ENCODE measurements around the gene CDON. TPM values are rescaled to one million over a fixed set of nuclear protein-coding genes. Genes with fewer than 3 reads are reported as not detected.
"Not testable (repeated sequence)": the region's sequence is repeated elsewhere in the genome, so short reads cannot be mapped to it uniquely, and the experiment has no call there.

Gene CDON
- total RNA-seq, 2 donors from 2014 or later, result 17.6 to 21.9 TPM

DNA sequence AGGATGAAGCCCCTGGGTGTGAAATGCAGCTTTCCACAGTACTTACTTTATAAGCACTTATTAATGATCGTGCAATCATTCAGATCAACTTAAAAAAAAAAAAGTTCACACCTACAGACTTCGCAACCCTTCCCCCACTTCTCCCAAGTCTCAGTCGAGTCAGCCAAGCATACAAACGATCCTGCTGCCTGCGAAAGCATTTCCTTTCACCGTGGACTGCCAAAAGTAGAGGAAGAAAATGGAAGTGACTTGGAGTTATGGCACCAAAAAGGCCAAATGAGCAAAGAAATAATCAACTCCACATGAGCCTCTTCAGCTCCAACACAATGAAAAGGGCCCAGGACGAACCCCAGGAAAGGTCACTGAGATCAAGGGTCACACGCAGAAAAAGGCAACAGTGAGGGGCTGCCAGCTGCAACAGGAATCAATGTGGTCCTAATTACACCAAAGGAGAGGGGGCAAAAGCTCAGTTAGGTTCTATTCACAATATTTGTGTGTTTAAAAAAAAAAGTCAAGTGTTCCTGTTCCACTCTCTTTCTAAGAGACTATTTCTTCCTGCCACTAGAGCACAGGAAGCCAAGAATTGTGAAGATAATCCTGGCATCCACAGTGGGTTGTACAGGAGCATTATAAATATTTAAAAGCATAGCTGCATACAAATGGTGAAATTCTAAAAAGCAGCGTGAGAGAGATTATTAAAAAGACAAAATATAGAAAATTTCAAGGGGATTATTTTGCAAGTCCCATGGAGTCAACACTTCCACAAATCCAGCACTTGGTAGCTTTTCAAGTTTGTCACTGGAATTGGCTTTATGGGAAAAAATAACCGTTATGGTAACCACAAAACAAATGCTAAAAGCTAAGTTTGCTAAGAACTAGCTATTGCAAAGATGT is 28.4 kb downstream of the CDON start:
- Histone ChIP-seq H3K4me3 (no peak overlapping the region), H3K4me1 (peaks cover 0 to 17% of the 10 kb centered on the region in 2 donors), H3K36me3 (no peaks in the 10 kb centered on the region), H3K9me3 (no peaks in the 10 kb centered on the region), H3K27ac (no peak overlapping the region), H3K27me3 (no peaks in the 10 kb centered on the region)
- TF ChIP-seq CTCF (IDR thresholded peaks at IDR 0.05), result no peak
- no peak for DNase-seq (ENCODE audit: low spot score)

DNA sequence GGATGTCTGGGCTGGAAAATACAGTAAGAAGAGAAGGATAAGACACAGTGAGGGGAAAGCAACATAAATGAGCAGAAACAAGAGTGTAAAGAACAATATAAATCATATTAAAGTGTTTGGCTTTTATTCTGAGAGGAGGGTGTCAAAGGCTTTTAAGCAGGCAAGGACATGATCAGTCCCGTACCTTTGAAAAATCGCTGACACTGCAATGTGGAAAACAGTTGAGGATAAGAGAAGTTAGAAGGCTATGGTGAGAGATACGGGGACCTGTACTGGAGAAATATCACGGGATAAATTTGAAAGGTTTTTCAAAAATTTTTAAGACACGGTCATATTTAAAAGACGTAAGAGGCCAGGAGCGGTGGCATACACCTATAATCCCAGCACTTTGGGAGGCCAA is 30.3 kb downstream of the CDON start:
- Histone ChIP-seq H3K27ac (no peak overlapping the region), H3K4me1 (peaks cover 0 to 17% of the 10 kb centered on the region in 2 donors), H3K27me3 (no peaks in the 10 kb centered on the region), H3K36me3 (no peaks in the 10 kb centered on the region), H3K9me3 (no peaks in the 10 kb centered on the region), H3K4me3 (no peak overlapping the region)
- no peak for TF ChIP-seq CTCF (IDR thresholded peaks at IDR 0.05)
- DNase-seq (ENCODE audit: low spot score), result no peak

GRCh38 chr11:126029805-126030204 is 32.9 kb downstream of the CDON start:
- no peak for DNase-seq (ENCODE audit: low spot score)
- no peak for TF ChIP-seq CTCF (IDR thresholded peaks at IDR 0.05)
- Histone ChIP-seq H3K4me1 (peaks cover 0 to 17% of the 10 kb centered on the region in 2 donors), H3K27ac (peak overlapping the region in 1 of 2 donors; percentile 42), H3K4me3 (no peak overlapping the region), H3K27me3 (no peaks in the 10 kb centered on the region), H3K9me3 (no peaks in the 10 kb centered on the region), H3K36me3 (no peaks in the 10 kb centered on the region)

- Histone ChIP-seq H3K27ac (peak overlapping the region in 1 of 2 donors; percentile 42), H3K4me3 (no peak overlapping the region), H3K9me3 (no peaks in the 10 kb centered on the region), H3K4me1 (peaks cover 0 to 11% of the 10 kb centered on the region in 2 donors), H3K36me3 (no peaks in the 10 kb centered on the region), H3K27me3 (no peaks in the 10 kb centered on the region)
- no peak for DNase-seq (ENCODE audit: low spot score)
- TF ChIP-seq CTCF (IDR thresholded peaks at IDR 0.05), result no peak
Observed at GRCh38 chr11:126029237-126029636, 33.4 kb downstream of the CDON start.

GRCh38 chr11:126028534-126028933 is 34.1 kb downstream of the CDON start:
- H3K27me3 ChIP-seq; DNase-seq (ENCODE audit: low spot score); H3K4me3 ChIP-seq; H3K9me3 ChIP-seq; H3K36me3 ChIP-seq; H3K27ac ChIP-seq: not testable (repeated sequence)
- H3K4me1 ChIP-seq, result peaks cover 0 to 11% of the 10 kb centered on the region in 2 donors

DNA sequence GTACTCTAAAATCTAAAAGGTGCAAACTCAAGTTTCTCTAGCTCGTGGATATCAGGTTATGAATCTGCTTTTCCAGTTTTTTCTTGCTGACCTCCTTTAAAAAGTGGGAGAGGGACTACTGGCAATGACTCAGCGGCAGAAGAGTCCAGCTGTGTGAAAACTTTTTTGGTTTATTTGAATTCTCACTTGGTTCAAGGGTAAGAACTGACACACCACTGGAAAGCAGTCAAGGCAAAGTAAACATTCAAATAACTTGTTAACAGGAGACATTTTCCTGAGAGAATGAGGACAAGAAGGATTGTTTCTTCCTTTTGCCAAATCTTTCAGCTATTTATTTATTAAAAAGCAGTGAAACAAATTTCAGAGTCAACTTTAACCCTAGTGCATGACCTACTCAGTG is 36.1 kb downstream of the CDON start:
- H3K36me3 ChIP-seq, result no peaks in the 10 kb centered on the region
- H3K4me3 ChIP-seq, result no peak overlapping the region
- peaks cover 0 to 11% of the 10 kb centered on the region in 2 donors for H3K4me1 ChIP-seq
- TF ChIP-seq CTCF (IDR thresholded peaks at IDR 0.05), result no peak
- no peaks in the 10 kb centered on the region for H3K27me3 ChIP-seq
- H3K27ac ChIP-seq, result peak overlapping the region in 1 of 2 donors; percentile 22
- no peak for DNase-seq (ENCODE audit: low spot score)
- H3K9me3 ChIP-seq, result no peaks in the 10 kb centered on the region

Measured in right atrium auricular region (tissue), 2 donors.